Measurements from ENCODE around the gene PTPRC.

PTPRC gene

DNA sequence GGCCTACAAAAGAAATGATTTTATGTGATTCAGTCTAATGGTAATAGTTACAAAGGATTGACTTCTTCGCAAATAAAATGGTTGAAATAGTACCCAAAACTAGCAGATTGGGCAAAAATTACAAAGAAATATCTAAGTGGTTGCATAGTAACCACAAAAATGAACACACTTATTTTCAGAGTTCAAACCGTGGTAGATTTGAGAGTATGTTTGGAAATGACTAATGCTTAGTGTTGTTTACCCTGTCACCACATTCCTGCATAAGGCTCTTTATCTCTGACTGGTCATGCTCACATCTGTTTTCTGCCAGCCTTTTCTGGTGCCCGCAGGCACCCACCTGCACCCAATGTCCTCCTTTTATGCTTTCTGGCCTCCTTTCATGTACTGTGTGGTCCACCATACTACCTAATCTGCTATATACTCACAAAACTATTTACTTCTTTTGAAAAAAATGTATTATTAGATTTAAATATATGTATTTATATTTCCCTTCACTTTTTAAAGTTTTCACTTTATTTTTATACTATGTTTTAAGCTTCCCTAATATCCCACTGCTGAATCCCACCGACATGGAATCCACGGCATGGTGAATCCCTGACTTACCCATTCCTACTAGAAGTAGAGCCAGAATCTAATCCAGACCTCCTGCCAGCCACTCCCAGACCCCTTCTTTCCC, 30.3 kb downstream of the PTPRC start:
- H3K4me3 ChIP-seq (ENCODE audit: control insufficient read depth, low read depth, low read length) = no peak overlapping the region
- TF ChIP-seq, protein P1, sequence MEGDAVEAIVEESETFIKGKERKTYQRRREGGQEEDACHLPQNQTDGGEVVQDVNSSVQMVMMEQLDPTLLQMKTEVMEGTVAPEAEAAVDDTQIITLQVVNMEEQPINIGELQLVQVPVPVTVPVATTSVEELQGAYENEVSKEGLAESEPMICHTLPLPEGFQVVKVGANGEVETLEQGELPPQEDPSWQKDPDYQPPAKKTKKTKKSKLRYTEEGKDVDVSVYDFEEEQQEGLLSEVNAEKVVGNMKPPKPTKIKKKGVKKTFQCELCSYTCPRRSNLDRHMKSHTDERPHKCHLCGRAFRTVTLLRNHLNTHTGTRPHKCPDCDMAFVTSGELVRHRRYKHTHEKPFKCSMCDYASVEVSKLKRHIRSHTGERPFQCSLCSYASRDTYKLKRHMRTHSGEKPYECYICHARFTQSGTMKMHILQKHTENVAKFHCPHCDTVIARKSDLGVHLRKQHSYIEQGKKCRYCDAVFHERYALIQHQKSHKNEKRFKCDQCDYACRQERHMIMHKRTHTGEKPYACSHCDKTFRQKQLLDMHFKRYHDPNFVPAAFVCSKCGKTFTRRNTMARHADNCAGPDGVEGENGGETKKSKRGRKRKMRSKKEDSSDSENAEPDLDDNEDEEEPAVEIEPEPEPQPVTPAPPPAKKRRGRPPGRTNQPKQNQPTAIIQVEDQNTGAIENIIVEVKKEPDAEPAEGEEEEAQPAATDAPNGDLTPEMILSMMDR (conservative IDR thresholded peaks at IDR 0.05; ENCODE audit: control insufficient read depth, insufficient read depth, low read depth, low read length) = no peak
- peak; percentile 90 for DNase-seq (ENCODE audit: low read depth)

DNA sequence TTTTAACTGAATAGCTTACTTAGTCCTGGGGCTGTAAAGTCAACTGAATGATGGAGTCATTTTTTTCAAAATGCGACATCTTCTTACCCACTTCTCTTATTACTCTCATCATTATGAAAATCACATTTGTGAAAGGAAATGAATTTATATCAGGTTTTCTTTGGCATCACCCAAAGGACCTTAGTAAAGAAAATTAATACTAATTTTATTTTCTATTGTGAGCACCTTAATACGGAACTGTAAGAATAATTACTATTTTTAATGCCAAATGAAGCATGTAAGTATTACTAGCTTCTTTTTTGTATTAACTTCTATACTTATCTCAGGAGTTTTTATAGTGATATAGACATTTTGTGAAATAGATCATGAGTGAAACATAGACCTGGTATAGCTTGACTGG, 30.9 kb downstream of the PTPRC start:
- no peak overlapping the region for H3K4me3 ChIP-seq (ENCODE audit: control insufficient read depth, low read depth, low read length)
- no peak for DNase-seq (ENCODE audit: low read depth)
- TF ChIP-seq, protein P1 (conservative IDR thresholded peaks at IDR 0.05; ENCODE audit: control insufficient read depth, insufficient read depth, low read depth, low read length) = no peak

DNA sequence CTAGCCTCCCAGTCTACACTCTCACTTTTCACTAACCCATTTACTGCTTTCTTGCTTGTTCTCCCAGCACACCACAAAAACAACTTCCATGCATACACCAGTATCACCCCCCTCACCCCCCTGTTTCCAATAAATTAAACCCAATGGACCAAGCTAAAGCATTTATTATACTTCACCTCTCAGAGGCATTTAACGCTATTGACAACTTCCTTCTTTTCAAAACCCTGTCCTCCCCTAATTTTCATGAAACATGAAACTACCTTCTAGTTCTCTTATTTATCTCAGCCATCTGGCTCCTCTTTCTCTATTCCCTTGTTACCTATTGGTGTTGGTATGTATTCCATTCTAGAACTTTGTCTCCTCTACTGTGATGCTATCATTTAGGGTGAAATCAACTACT, 32.3 kb downstream of the PTPRC start:
- DNase-seq (ENCODE audit: low read depth) = no peak
- TF ChIP-seq, protein P1 (conservative IDR thresholded peaks at IDR 0.05; ENCODE audit: control insufficient read depth, insufficient read depth, low read depth, low read length) = no peak
- H3K4me3 ChIP-seq (ENCODE audit: control insufficient read depth, low read depth, low read length) = no peak overlapping the region

DNA sequence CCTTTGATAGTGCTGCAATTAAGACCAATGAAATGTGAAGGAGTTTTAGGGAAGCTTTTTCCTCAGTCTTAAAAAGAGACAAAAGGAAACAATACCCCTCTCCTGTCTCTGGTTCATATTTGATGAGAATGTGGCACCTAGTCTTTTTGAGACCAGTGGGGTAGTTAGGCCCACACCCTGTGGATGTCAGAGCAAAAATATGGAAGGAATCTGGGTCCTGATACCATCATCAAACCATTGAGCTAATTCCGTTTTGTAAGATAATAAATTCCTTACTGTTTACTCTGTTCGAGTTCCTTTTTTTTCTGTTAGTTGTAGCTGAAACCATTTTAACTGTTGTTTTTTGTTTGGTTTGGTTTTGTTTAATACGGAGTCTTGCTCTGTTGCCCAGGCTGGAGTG, 33.3 kb downstream of the PTPRC start:
- no peak for DNase-seq (ENCODE audit: low read depth)
- H3K4me3 ChIP-seq (ENCODE audit: control insufficient read depth, low read depth, low read length) = no peak overlapping the region
- TF ChIP-seq, protein P1 (conservative IDR thresholded peaks at IDR 0.05; ENCODE audit: control insufficient read depth, insufficient read depth, low read depth, low read length) = no peak

DNA sequence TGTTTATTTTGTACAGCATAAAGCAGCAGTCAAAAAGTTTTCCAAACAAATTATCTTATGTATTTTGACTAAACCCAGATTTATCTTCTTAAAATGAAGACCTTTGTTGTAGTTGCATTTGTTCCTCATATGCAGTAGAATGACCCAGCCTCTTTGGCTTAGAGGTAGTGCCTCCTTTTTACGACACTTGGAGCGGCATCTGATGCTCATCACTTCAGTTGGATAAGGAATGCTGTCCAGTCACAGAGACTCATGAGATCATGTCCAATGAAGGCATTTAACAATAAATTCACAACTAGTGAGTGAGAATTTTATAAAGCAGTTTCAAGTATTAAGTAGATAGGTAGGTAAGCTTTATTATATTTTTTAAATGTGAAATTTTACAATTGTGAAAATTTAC, 35.2 kb downstream of the PTPRC start:
- TF ChIP-seq, protein P1 (conservative IDR thresholded peaks at IDR 0.05; ENCODE audit: control insufficient read depth, insufficient read depth, low read depth, low read length) = no peak
- no peak overlapping the region for H3K4me3 ChIP-seq (ENCODE audit: control insufficient read depth, low read depth, low read length)
- DNase-seq (ENCODE audit: low read depth) = no peak

DNA sequence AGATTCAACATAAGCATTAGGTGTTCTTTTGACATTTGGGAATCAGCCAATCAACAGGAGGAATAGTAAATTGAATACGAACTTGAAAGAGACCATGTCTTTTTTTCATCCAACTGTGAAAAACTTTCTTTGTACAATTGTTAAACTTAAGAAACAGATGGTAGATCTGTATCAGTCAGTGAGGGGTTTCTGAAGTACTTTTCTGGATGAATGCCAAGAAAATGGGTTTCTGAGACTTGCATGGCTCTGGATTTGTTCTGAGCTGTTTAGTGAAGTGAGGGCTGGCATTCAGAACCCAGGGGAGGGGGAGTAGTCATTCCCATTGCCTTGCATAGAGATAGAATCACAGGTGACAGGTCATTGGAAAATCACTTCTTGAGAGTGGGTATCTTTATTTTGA, 37.4 kb downstream of the PTPRC start:
- TF ChIP-seq, protein P1 (conservative IDR thresholded peaks at IDR 0.05; ENCODE audit: control insufficient read depth, insufficient read depth, low read depth, low read length) = no peak
- DNase-seq (ENCODE audit: low read depth) = no peak
- no peak overlapping the region for H3K4me3 ChIP-seq (ENCODE audit: control insufficient read depth, low read depth, low read length)

DNA sequence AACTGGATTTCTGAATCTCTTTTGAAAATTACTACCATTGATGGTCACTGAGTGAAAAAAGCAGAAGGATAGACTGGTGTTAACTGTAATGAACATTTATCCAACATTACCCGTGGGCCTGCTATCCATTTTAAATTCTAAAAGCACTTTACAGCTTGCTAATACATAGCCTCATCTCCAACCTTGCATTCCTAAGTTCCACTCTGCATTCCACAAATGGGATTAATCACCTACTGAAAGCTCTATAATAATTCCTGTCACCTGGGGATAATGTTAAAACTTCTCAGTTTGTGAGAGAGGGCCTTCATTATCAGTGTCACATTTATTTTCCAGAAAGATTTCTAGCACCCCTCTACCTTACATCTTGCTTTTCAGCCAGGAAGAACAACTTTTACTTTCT, 38.2 kb downstream of the PTPRC start:
- TF ChIP-seq, protein P1 (conservative IDR thresholded peaks at IDR 0.05; ENCODE audit: control insufficient read depth, insufficient read depth, low read depth, low read length) = no peak
- H3K4me3 ChIP-seq (ENCODE audit: control insufficient read depth, low read depth, low read length) = no peak overlapping the region
- DNase-seq (ENCODE audit: low read depth) = no peak
